Esophagus muscularis mucosa (tissue), 4 donors: Measurements from ENCODE around the gene NUP210. TPM values are rescaled to one million over a fixed set of nuclear protein-coding genes. Genes with fewer than 3 reads are reported as not detected.
A peak's percentile ranks its signal among the peaks of the same experiment; 100 is the strongest.

ENCODE experiments used
- DNase-seq: peaks from one replicate; pipeline ENCODE4 v3.0.0-alpha.2; 2017; ENCODE audit errors: extremely low spot score
- H3K27ac ChIP-seq, 4 donors: fragments of 200-600 bp; sonication (generic); replicated peaks in 1 of 4; 1 replicate in 3 of 4; 2 replicates in 1 of 4; pipeline ENCODE4 v1.5.1; 2016 to 2019; ENCODE audit warnings: mild to moderate bottlenecking in 1 of 4
- H3K27me3 ChIP-seq, 4 donors: fragments of 200-600 bp; sonication (generic); one replicate each; pipeline versions ENCODE4 v1.5.1 to v1.6.0; 2016 to 2019
- H3K36me3 ChIP-seq, 4 donors: fragments of 200-600 bp; sonication (generic); one replicate each; pipeline ENCODE4 v1.5.1; 2016 to 2019
- H3K4me1 ChIP-seq, 4 donors: fragments of 200-600 bp; sonication (generic); one replicate each; pipeline ENCODE4 v1.5.1; 2016 to 2019
- H3K4me3 ChIP-seq, 4 donors: fragments of 200-600 bp; sonication (generic); 1 replicate in 2 of 4; 2 replicates in 2 of 4; pipeline ENCODE4 v1.5.1; 2016 to 2019; ENCODE audit warnings: mild to moderate bottlenecking in 4 of 4, moderate library complexity in 1 of 4
- H3K9me3 ChIP-seq, 4 donors: fragments of 200-600 bp; sonication (generic); 1 replicate in 3 of 4; 2 replicates in 1 of 4; pipeline ENCODE4 v1.5.1; 2016 to 2019
- CTCF ChIP-seq, 3 experiments: fragments of 200-600 bp in 2 of 3; fragments of 450-650 bp in 1 of 3; sonication (generic) in 2 of 3; IDR thresholded peaks; one replicate each; pipeline ENCODE4 v1.5.1; 2017 to 2019; ENCODE audit warnings: antibody characterized with exemption in 3 of 3, mild to moderate bottlenecking in 2 of 3, moderate library complexity in 1 of 3
- EP300 ChIP-seq: sonication (generic); formaldehyde crosslinking; IDR thresholded peaks from one replicate; pipeline ENCODE4 v1.6.1; 2017; ENCODE audit warnings: antibody characterized with exemption
- POLR2A ChIP-seq: fragments of 450-650 bp; IDR thresholded peaks from one replicate; pipeline ENCODE4 v1.6.1; 2017; ENCODE audit warnings: antibody characterized with exemption, moderate library complexity, mild to moderate bottlenecking, low read depth
- POLR2AphosphoS5 ChIP-seq, 2 donors: sonication (generic); formaldehyde crosslinking; IDR thresholded peaks; one replicate each; pipeline ENCODE4 v1.6.1; 2017; ENCODE audit warnings: antibody characterized with exemption in 2 of 2
- WGBS: methylation state at CpG from one replicate; pipeline ENCODE4 v1.1.5; 2018; 5-methylcytosine and 5-hydroxymethylcytosine counted together
- intact Hi-C: fragments of 100-400 bp; cut with DNase I; formaldehyde crosslinking; loops from one replicate; pipeline ENCODE4 v1.15.1; 2023
- total RNA-seq, 4 donors: library from RNA; depleted of rRNA; stranded (reverse); fragments of >200 nt; gene quantifications; one replicate each; pipeline versions ENCODE4 v1.1.0 to v1.2.1, GENCODE V29; 2016

The NUP210 gene
- total RNA-seq, 4 donors from 2014 or later = 2.5 to 5.2 (median 4.2) TPM

- intact Hi-C loops = no loop called here
- WGBS = 74% methylated on average over 5 of the region's 9 CpGs
- DNase-seq = no peak
- H3K27me3 ChIP-seq = peaks cover 0 to 8% (median 0%) of the 10 kb centered on the region in 4 donors
- H3K4me1 ChIP-seq = peaks cover 4 to 20% (median 16%) of the 10 kb centered on the region in 4 donors
- H3K36me3 ChIP-seq = no peaks in the 10 kb centered on the region
- H3K9me3 ChIP-seq = no peaks in the 10 kb centered on the region
- TF ChIP-seq POLR2AphosphoS5 (IDR thresholded peaks at IDR 0.05) (no peak), EP300 (no peak), POLR2A (no peak), CTCF (IDR thresholded peaks at IDR 0.05) (no peak)
- no peak overlapping the region for H3K27ac ChIP-seq
- no peak overlapping the region for H3K4me3 ChIP-seq
Measured at GRCh38 chr3:13415997-13416793, 3.9 kb downstream of the NUP210 start.

- intact Hi-C loops = no loop called here
- WGBS = 88% methylated on average over 15 of the region's 15 CpGs
- H3K27ac ChIP-seq = no peak overlapping the region
- H3K4me1 ChIP-seq = peaks cover 4 to 16% (median 12%) of the 10 kb centered on the region in 4 donors
- H3K4me3 ChIP-seq = no peak overlapping the region
- no peaks in the 10 kb centered on the region for H3K36me3 ChIP-seq
- H3K9me3 ChIP-seq = no peaks in the 10 kb centered on the region
- DNase-seq = no peak
- H3K27me3 ChIP-seq = peaks cover 0 to 5% (median 0%) of the 10 kb centered on the region in 4 donors
- TF ChIP-seq POLR2AphosphoS5 (IDR thresholded peaks at IDR 0.05) (no peak), CTCF (IDR thresholded peaks at IDR 0.05) (no peak), POLR2A (no peak), EP300 (no peak)
Measured at GRCh38 chr3:13415236-13415986, 4.7 kb downstream of the NUP210 start.

- no peak overlapping the region for H3K4me3 ChIP-seq
- 72% methylated on average over 13 of the region's 14 CpGs for WGBS
- peak overlapping the region in 1 of 4 donors; percentile 8 for H3K27ac ChIP-seq
Measured at GRCh38 chr3:13414040-13414729, 5.9 kb downstream of the NUP210 start.

More at GRCh38 chr3:13414040-13414729, 5.9 kb downstream of the NUP210 start:
- no peaks in the 10 kb centered on the region for H3K9me3 ChIP-seq
- TF ChIP-seq POLR2AphosphoS5 (IDR thresholded peaks at IDR 0.05) = no peak
- no peak for TF ChIP-seq EP300
- TF ChIP-seq CTCF (IDR thresholded peaks at IDR 0.05) = no peak
- no peak for TF ChIP-seq POLR2A
- H3K27me3 ChIP-seq = no peaks in the 10 kb centered on the region
- DNase-seq = no peak
- no peaks in the 10 kb centered on the region for H3K36me3 ChIP-seq
- intact Hi-C loops = no loop called here
- peaks cover 2 to 5% (median 4%) of the 10 kb centered on the region in 4 donors for H3K4me1 ChIP-seq
